ENCODE results near the gene CFAP119. TPM values are rescaled to one million over a fixed set of nuclear protein-coding genes. Genes with fewer than 3 reads are reported as not detected.

The CFAP119 gene
- total and polyA plus RNA-seq, 12 donors: 2.3 to 37.6 (median 8.0) TPM

DNA sequence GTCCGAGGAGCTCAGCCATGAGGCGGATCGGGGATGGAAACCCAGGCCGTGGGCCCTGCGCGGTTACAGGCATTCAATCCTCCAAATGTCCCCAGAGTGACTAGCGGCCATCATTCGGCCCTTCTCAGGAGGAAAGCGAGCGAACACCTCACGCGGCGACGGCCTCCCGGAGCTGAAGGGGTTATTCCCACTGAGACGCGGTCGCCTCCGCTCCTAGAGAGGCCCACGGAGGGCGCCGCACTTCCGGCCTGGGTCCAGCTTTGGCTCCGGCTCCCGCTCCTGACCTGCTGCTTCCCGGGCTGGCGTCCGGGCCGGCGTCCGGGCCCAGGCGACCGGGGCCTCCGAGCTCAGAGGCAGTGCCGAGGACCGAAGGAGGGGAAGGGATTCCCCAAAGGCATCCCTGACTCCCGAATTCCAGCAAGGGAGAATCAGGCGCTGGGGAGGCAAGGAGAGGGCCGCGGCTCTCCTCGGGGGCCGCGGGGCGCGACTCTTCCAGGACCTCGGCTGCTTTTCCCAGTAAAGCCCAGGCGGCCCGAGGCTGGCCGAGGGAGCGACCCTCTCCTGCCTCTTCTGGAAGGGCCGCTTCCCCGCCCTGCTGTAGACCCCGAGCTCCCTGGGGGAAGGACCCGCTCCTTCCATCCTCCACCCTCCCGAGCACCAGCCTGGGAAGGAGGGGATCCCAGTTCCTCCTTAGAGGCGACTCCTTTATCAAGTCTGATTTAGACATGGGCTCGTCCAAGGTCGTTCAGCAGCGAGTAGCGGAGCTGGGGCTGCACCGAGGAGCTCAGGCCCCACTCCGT is 43.7 kb upstream of the CFAP119 start:
- H3K27me3 ChIP-seq: no peaks in the 10 kb centered on the region
- WGBS, 4 donors: 1 to 5% (median 1%) methylated on average over 7 to 62 of the region's 62 CpGs
- no peaks in the 10 kb centered on the region for H3K9me3 ChIP-seq (replicated peaks in 1 of 3)
- no peaks in the 10 kb centered on the region for H3K36me3 ChIP-seq (replicated peaks in 1 of 2)
- H3K4me3 ChIP-seq: peak overlapping the region; percentile 52 to 95 (median 67)
- peak; percentile 85 to 94 (median 90) for DNase-seq
- intact Hi-C loops (cut with DNase I): no loop called here
- H3K4me1 ChIP-seq (replicated peaks in 1 of 2): peaks cover 16 to 17% of the 10 kb centered on the region in 2 donors
- TF ChIP-seq, protein P1, sequence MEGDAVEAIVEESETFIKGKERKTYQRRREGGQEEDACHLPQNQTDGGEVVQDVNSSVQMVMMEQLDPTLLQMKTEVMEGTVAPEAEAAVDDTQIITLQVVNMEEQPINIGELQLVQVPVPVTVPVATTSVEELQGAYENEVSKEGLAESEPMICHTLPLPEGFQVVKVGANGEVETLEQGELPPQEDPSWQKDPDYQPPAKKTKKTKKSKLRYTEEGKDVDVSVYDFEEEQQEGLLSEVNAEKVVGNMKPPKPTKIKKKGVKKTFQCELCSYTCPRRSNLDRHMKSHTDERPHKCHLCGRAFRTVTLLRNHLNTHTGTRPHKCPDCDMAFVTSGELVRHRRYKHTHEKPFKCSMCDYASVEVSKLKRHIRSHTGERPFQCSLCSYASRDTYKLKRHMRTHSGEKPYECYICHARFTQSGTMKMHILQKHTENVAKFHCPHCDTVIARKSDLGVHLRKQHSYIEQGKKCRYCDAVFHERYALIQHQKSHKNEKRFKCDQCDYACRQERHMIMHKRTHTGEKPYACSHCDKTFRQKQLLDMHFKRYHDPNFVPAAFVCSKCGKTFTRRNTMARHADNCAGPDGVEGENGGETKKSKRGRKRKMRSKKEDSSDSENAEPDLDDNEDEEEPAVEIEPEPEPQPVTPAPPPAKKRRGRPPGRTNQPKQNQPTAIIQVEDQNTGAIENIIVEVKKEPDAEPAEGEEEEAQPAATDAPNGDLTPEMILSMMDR (IDR thresholded peaks at IDR 0.05): peak in 1 of 6 experiments; percentile 8
- peak; percentile 93 to 96 for TF ChIP-seq POLR2A (IDR thresholded peaks at IDR 0.05)
- peak overlapping the region; percentile 76 to 96 (median 94) for H3K27ac ChIP-seq

DNA sequence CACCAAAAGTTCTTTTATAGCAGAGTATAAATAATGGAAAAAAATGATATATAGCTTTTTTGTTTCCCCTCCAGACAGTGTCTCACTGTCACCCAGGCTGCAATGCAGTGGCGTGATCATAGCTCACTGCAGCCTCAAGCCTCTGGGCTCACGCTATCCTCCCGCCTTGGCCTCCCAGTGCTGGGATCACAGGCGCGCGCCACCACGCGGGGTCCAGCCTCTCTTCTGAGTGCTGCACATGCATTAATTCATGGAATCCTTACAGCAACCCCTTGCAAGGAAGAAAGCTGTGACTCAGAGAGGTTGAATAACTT is 43.2 kb upstream of the CFAP119 start:
- no peaks in the 10 kb centered on the region for H3K36me3 ChIP-seq (replicated peaks in 1 of 2)
- TF ChIP-seq POLR2A (IDR thresholded peaks at IDR 0.05): no peak
- TF ChIP-seq, protein P1 (IDR thresholded peaks at IDR 0.05): no peak
- intact Hi-C loops (cut with DNase I): no loop called here
- WGBS, 4 donors: 33 to 36% (median 35%) methylated on average over 8 of the region's 8 CpGs
- H3K27ac ChIP-seq: peak overlapping the region in 3 of 5 donors; percentile 94 to 96 (median 95)
- H3K4me3 ChIP-seq: peak overlapping the region; percentile 52 to 95 (median 67)
- H3K4me1 ChIP-seq (replicated peaks in 1 of 2): peaks cover 16 to 17% of the 10 kb centered on the region in 2 donors
- no peaks in the 10 kb centered on the region for H3K27me3 ChIP-seq
- no peak for DNase-seq
- H3K9me3 ChIP-seq (replicated peaks in 1 of 3): no peaks in the 10 kb centered on the region

DNA sequence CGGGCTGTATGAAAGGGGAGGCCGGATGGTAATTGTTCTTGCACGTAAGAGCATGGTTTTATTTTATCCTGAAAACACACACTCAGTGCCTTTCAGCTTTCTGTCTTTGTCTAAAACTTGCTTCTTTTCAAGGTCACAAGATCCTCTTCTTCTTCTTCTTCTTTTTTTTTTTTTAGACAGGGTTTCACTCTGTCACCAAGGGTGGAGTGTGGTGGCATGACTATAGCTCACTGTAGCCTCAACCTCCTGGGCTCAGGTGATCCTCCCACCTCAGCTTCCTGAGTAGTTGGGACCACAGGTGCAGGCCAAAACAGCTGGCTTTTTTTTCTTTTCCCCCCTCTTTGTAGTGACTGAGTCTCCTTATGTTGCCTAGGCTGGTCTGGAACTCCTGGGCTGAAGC is 41.1 kb upstream of the CFAP119 start:
- H3K27ac ChIP-seq: no peak overlapping the region
- H3K36me3 ChIP-seq (replicated peaks in 1 of 2): no peaks in the 10 kb centered on the region
- WGBS, 4 donors: 60 to 77% (median 71%) methylated on average over 3 of the region's 3 CpGs
- TF ChIP-seq, protein P1 (IDR thresholded peaks at IDR 0.05): no peak
- TF ChIP-seq POLR2A (IDR thresholded peaks at IDR 0.05): no peak
- intact Hi-C loops (cut with DNase I): no loop called here
- peaks cover 16 to 17% of the 10 kb centered on the region in 2 donors for H3K4me1 ChIP-seq (replicated peaks in 1 of 2)
- H3K27me3 ChIP-seq: no peaks in the 10 kb centered on the region
- H3K9me3 ChIP-seq (replicated peaks in 1 of 3): no peaks in the 10 kb centered on the region
- H3K4me3 ChIP-seq: no peak overlapping the region
- DNase-seq: no peak

DNA sequence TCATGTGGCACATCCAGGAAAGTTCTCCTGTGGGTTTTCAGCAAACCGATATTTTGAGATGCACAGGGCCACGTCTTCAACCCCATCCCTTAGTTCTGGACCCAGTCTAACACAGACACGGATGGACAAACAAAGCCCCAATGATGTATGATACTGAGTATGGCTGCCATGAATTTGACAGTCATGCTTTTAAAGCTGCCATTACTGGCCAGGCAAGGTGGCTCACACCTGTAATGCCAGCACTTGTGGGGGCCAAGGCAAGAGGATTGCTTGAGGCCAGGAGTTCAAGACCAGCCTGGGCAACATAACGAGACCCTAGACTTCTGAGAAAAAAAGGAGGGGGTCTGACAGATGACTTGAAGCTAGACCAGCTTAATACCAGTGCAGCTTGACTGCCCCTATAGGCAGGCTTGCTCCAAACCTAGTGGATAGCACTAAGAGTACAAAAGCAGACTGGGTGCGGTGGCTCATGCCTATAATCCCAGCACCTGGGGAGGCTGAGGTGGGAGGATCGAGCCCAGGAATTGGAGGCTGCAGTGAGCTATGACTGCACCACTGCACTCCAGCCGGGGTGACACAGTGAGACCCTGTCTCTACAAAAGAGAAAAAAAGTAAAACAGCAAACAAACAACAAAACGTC is 35.9 kb upstream of the CFAP119 start:
- Histone ChIP-seq H3K4me3 (no peak overlapping the region), H3K9me3 (replicated peaks in 1 of 3) (no peaks in the 10 kb centered on the region), H3K36me3 (replicated peaks in 1 of 2) (no peaks in the 10 kb centered on the region), H3K27ac (no peak overlapping the region), H3K4me1 (replicated peaks in 1 of 2) (no peaks in the 10 kb centered on the region), H3K27me3 (no peaks in the 10 kb centered on the region)
- TF ChIP-seq POLR2A (IDR thresholded peaks at IDR 0.05): no peak
- TF ChIP-seq, protein P1 (IDR thresholded peaks at IDR 0.05): no peak
- no peak for DNase-seq
- intact Hi-C loops (cut with DNase I): no loop called here
- WGBS, 4 donors: 65 to 80% (median 71%) methylated on average over 8 of the region's 8 CpGs
